Measurements from ENCODE around the gene PSMD12. TPM values are rescaled to one million over a fixed set of nuclear protein-coding genes. Genes with fewer than 3 reads are reported as not detected.
"Not testable (repeated sequence)": the region's sequence is repeated elsewhere in the genome, so short reads cannot be mapped to it uniquely, and the experiment has no call there.

PSMD12 gene
- total RNA-seq, 4 donors from 2014 or later: 17.0 to 18.3 (median 18.1) TPM

GRCh38 chr17:67412941-67413340 lies 46.6 kb upstream of the PSMD12 start:
- 71 to 79% methylated on average over 2 of the region's 2 CpGs for WGBS, 2 donors
- DNase-seq (ENCODE audit: low spot score in 2 of 2): no peak
- TF ChIP-seq POLR2A (IDR thresholded peaks at IDR 0.05): no peak
- TF ChIP-seq, protein P1, sequence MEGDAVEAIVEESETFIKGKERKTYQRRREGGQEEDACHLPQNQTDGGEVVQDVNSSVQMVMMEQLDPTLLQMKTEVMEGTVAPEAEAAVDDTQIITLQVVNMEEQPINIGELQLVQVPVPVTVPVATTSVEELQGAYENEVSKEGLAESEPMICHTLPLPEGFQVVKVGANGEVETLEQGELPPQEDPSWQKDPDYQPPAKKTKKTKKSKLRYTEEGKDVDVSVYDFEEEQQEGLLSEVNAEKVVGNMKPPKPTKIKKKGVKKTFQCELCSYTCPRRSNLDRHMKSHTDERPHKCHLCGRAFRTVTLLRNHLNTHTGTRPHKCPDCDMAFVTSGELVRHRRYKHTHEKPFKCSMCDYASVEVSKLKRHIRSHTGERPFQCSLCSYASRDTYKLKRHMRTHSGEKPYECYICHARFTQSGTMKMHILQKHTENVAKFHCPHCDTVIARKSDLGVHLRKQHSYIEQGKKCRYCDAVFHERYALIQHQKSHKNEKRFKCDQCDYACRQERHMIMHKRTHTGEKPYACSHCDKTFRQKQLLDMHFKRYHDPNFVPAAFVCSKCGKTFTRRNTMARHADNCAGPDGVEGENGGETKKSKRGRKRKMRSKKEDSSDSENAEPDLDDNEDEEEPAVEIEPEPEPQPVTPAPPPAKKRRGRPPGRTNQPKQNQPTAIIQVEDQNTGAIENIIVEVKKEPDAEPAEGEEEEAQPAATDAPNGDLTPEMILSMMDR (IDR thresholded peaks at IDR 0.05): no peak
- intact Hi-C loops (cut with DNase I; ENCODE audit: low total_unique reads): no loop called here
- no peak overlapping the region for H3K4me3 ChIP-seq (ENCODE audit: low read depth, poor library complexity, severe bottlenecking)

- 69 to 76% methylated on average over 4 of the region's 4 CpGs for WGBS, 2 donors
- H3K4me3 ChIP-seq (ENCODE audit: low read depth, poor library complexity, severe bottlenecking): no peak overlapping the region
- DNase-seq (ENCODE audit: low spot score in 2 of 2): no peak
- intact Hi-C loops (cut with DNase I; ENCODE audit: low total_unique reads): no loop called here
- TF ChIP-seq POLR2A (IDR thresholded peaks at IDR 0.05): no peak
- TF ChIP-seq, protein P1 (IDR thresholded peaks at IDR 0.05): no peak
Measured at GRCh38 chr17:67412032-67412431, 45.7 kb upstream of the PSMD12 start.

DNA sequence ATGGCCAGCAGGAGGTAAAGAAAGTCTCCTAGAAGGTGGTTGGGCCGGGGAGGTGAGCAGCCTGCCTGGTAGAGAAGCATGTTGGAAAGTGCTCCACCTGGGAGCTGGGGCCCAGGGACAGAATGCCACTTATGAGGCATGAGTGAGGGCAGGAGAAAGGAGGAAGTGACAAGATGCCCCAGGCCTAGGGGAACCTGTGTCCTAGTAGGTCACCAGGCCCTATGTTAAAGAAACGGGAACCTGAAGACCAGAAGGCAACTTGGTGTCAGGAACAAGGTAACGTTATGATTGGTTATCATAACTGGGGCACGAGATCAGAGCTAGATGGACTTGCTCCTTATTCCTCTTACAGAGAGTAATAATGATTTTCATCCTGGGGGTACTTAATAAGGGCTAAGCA lies 45.0 kb upstream of the PSMD12 start:
- WGBS, 2 donors: 88 to 91% methylated on average over 4 of the region's 4 CpGs
- TF ChIP-seq, protein P1 (IDR thresholded peaks at IDR 0.05): no peak
- no peak for TF ChIP-seq POLR2A (IDR thresholded peaks at IDR 0.05)
- intact Hi-C loops (cut with DNase I; ENCODE audit: low total_unique reads): no loop called here
- no peak overlapping the region for H3K4me3 ChIP-seq (ENCODE audit: low read depth, poor library complexity, severe bottlenecking)
- DNase-seq (ENCODE audit: low spot score in 2 of 2): no peak

DNA sequence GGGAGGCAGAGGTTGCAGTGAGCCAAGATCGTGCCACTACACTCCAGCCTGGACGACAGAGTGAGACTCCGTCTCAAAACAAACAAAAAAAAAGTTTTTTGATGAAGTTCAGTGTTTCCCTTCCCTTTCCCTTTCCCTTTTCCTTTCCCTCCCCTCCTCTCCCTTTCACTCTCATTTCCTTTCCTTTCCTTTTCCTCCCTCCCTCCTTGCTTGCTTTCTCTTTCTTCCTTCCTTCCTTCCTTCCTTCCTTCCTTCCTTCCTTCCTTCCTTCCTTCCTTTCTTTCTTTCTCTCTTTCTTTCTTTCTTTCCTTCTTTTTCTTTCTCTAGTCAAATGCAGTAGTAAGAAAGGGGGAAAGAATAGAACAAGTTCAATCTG lies 42.1 kb upstream of the PSMD12 start:
- DNase-seq (ENCODE audit: low spot score in 2 of 2); intact Hi-C loops (cut with DNase I; ENCODE audit: low total_unique reads); H3K4me3 ChIP-seq (ENCODE audit: low read depth, poor library complexity, severe bottlenecking): not testable (repeated sequence)
- WGBS, 2 donors: 74 to 87% methylated on average over 3 of the region's 3 CpGs

DNA sequence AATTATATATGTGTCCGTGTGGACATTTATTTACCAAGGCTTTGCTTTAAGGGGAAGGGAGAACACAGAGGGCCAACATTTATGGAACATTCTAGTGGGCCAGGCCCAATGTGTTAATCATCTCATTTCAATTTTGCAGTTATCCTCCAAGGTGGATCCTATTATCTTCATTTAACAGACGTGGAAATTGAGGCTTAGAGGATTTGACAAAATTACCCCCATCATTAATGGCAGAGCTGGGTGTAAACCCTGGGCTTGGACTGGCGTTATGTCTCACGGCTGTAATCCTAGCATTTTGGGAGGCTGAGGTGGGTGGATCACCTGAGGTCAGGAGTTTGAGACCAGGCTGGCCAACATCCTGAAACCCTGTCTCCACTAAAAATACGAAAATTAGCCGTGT lies 37.1 kb upstream of the PSMD12 start:
- no peak overlapping the region for H3K4me3 ChIP-seq (ENCODE audit: low read depth, poor library complexity, severe bottlenecking)
- 90% methylated on average over 6 of the region's 6 CpGs for WGBS, 2 donors
- no peak for DNase-seq (ENCODE audit: low spot score in 2 of 2)
- intact Hi-C loops (cut with DNase I; ENCODE audit: low total_unique reads): no loop called here
- TF ChIP-seq POLR2A (IDR thresholded peaks at IDR 0.05): no peak
- TF ChIP-seq, protein P1 (IDR thresholded peaks at IDR 0.05): no peak

DNA sequence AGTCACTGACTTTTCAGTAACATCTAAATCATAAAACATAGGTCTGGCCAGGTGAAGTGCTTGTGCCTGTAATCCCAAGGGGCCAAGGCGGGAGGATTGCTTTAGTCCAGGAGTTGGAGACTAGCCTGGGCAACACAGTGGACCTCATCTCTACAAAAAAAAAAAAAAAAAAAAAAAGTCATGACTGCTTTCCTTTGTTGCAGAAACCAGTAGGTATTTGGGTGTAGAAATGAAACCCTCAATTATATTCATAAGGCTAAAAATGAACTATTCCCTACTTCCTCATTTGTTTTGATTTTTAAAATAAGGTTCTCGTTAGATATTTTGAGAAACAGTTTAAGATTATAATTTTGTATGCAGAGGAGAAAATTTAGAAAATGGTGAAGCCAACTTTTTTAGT lies 36.7 kb upstream of the PSMD12 start:
- WGBS, 2 donors: 85 to 98% methylated on average over 2 of the region's 2 CpGs
- intact Hi-C loops (cut with DNase I; ENCODE audit: low total_unique reads): no loop called here
- no peak overlapping the region for H3K4me3 ChIP-seq (ENCODE audit: low read depth, poor library complexity, severe bottlenecking)
- DNase-seq (ENCODE audit: low spot score in 2 of 2): no peak
- TF ChIP-seq, protein P1 (IDR thresholded peaks at IDR 0.05): no peak
- no peak for TF ChIP-seq POLR2A (IDR thresholded peaks at IDR 0.05)

Measured in lower leg skin (tissue), 4 donors.